GM12878 (cell line): ENCODE measurements around the gene MITF. TPM values are rescaled to one million over a fixed set of nuclear protein-coding genes. Genes with fewer than 3 reads are reported as not detected.

Source experiments
- ATAC-seq: fragments of 200-7000 bp; cut with Tn5 transposase; 3 replicates; pipeline ENCODE4 v1.9.1; 2020; ENCODE audit warnings: mild to moderate bottlenecking, moderate library complexity
- BruUV-seq: library from RNA; stranded (reverse); fragments of 400-500 nt; replicated peaks from 2 replicates; lab custom pipeline; 2021; lab: Mats Ljungman, UMichigan
- CTCF ChIA-PET: fragments of 300-600 bp; sonication (Branson Sonifier 250); formaldehyde crosslinking; extraction: SDS; loops from one replicate; lab custom pipeline; 2021; ENCODE audit warnings: inconsistent platforms; lab: Yijun Ruan, JAX
- POLR2A ChIA-PET: fragments of 350-600 bp; formaldehyde crosslinking; extraction: SDS; loops from one replicate; lab custom pipeline; 2021; ENCODE audit warnings: inconsistent platforms; lab: Charles Lee
- RAD21 ChIA-PET: fragments of 300-600 bp; sonication (Branson Sonifier 250); formaldehyde crosslinking; loops from one replicate; lab custom pipeline; 2023; ENCODE audit warnings: antibody characterized with exemption; ENCODE audit not compliant: unreplicated experiment; lab: Charles Lee
- SMC1A ChIA-PET: fragments of 300-600 bp; sonication (Branson Sonifier 250); formaldehyde crosslinking; loops from one replicate; lab custom pipeline; 2023; ENCODE audit not compliant: unreplicated experiment, uncharacterized antibody; lab: Charles Lee
- DNase-seq: peaks from one replicate; pipeline ENCODE4 v3.0.0-alpha.2; 2011; ENCODE audit warnings: low read depth, low spot score
- FAIRE-seq: peaks from 3 replicates; lab custom pipeline; 2011; peaks lifted over from hg19 to GRCh38; lab: Jason Lieb, UNC
- H2AFZ ChIP-seq: 2 replicates; pipeline ENCODE4 v1.6.0; 2011; ENCODE audit warnings: low read depth, low read length, control low read depth; ENCODE audit not compliant: control insufficient read depth
- H3K27ac ChIP-seq: 2 replicates; pipeline ENCODE4 v1.5.1; 2011; ENCODE audit warnings: control low read depth; ENCODE audit not compliant: control insufficient read depth, insufficient read depth
- H3K27me3 ChIP-seq, 2 experiments: replicated peaks in 1 of 2; 2 replicates each; pipeline versions ENCODE4 v1.6.0 to v1.6.1; 2011; ENCODE audit warnings: low read length in 1 of 2; ENCODE audit not compliant: control insufficient read depth in 2 of 2, insufficient read depth in 2 of 2
- H3K36me3 ChIP-seq, 2 experiments: 2 replicates each; pipeline ENCODE4 v1.5.1; 2011; ENCODE audit warnings: low read length in 1 of 2; ENCODE audit not compliant: control insufficient read depth in 2 of 2, insufficient read depth in 2 of 2
- H3K4me1 ChIP-seq: 2 replicates; pipeline ENCODE4 v1.6.1; 2011; ENCODE audit warnings: mild to moderate bottlenecking, low read length, moderate library complexity, mixed read lengths; ENCODE audit not compliant: control insufficient read depth, insufficient read depth
- H3K4me2 ChIP-seq: 2 replicates; pipeline ENCODE4 v1.6.0; 2011; ENCODE audit warnings: control low read depth; ENCODE audit not compliant: control insufficient read depth, insufficient read depth
- H3K4me3 ChIP-seq: fragments of 200-600 bp; sonication (generic); 2 replicates; pipeline ENCODE4 v1.5.1; 2016
- H3K79me2 ChIP-seq: 2 replicates; pipeline ENCODE4 v1.6.0; 2011; ENCODE audit warnings: low read length; ENCODE audit not compliant: control insufficient read depth, insufficient read depth
- H3K9ac ChIP-seq: 2 replicates; pipeline ENCODE4 v1.8.0; 2011; ENCODE audit warnings: low read length, control low read depth, mixed read lengths; ENCODE audit not compliant: control insufficient read depth, insufficient read depth
- H3K9me3 ChIP-seq: replicated peaks from 3 replicates; pipeline ENCODE4 v1.5.1; 2011; ENCODE audit warnings: mild to moderate bottlenecking, low read length; ENCODE audit not compliant: control insufficient read depth, insufficient read depth
- H4K20me1 ChIP-seq: 2 replicates; pipeline ENCODE4 v1.6.0; 2011; ENCODE audit not compliant: control insufficient read depth, insufficient read depth
- CEBPB ChIP-seq, 2 experiments: fragments of 150-350 bp in 1 of 2; IDR thresholded peaks; 2 replicates each; pipeline ENCODE4 v1.6.1; 2012 to 2014; ENCODE audit warnings: low read depth in 2 of 2, low read length in 2 of 2, borderline replicate concordance in 1 of 2, inconsistent platforms in 1 of 2
- E2F4 ChIP-seq: IDR thresholded peaks from 2 replicates; pipeline ENCODE4 v1.6.1; 2012; ENCODE audit warnings: low read depth, low read length, improper control_type of control experiment
- E4F1 ChIP-seq: fragments of 450-650 bp; IDR thresholded peaks from 2 replicates; pipeline ENCODE4 v1.6.1; 2018; ENCODE audit warnings: borderline replicate concordance, mild to moderate bottlenecking; ENCODE audit not compliant: partially characterized antibody
- HCFC1 ChIP-seq: fragments of 150-350 bp; IDR thresholded peaks from 2 replicates; pipeline ENCODE4 v1.6.1; 2014; ENCODE audit warnings: low read length
- MLLT1 ChIP-seq: fragments of 450-650 bp; IDR thresholded peaks from 2 replicates; pipeline ENCODE4 v1.6.1; 2016; ENCODE audit warnings: mild to moderate bottlenecking
- NFIC ChIP-seq: IDR thresholded peaks from 2 replicates; pipeline ENCODE4 v1.6.1; 2012; ENCODE audit warnings: low read depth, mild to moderate bottlenecking, inconsistent platforms, low read length, moderate library complexity
- SIX5 ChIP-seq: IDR thresholded peaks from 2 replicates; pipeline ENCODE4 v1.6.1; 2011; ENCODE audit warnings: mild to moderate bottlenecking, low read depth, low read length, moderate library complexity; ENCODE audit not compliant: severe bottlenecking
- ZBTB4 ChIP-seq: fragments of 450-650 bp; formaldehyde crosslinking; IDR thresholded peaks from 2 replicates; pipeline ENCODE4 v1.4.0; 2022; ENCODE audit warnings: mild to moderate bottlenecking, moderate library complexity
- in situ Hi-C: fragments of 300-500 bp; cut with MboI; formaldehyde crosslinking; loops from 9 replicates; pipeline ENCODE4 v1.14.3; 2018; ENCODE audit warnings: mixed read lengths
- intact Hi-C: fragments of 100-400 bp; cut with micrococcal nuclease; formaldehyde crosslinking; loops from one replicate; pipeline ENCODE4 v1.14.2; 2022; ENCODE audit not compliant: unreplicated experiment
- polyA plus RNA-seq, 11 experiments: library from polyadenylated mRNA; depleted of rRNA in 4 of 11; unstranded in 6 of 11; stranded (reverse) in 5 of 11; fragments of >200 nt; fragmentation: Nextera tagmentation in 4 of 11; fragmentation: Illumina TruSeq in 1 of 11; extraction: Ambion mirVana in 4 of 11; extraction: Trizol in 1 of 11; gene quantifications; 1 replicate in 1 of 11; 2 replicates in 10 of 11; pipeline versions ENCODE4 v1.2.1 to v1.2.3, GENCODE V29; 2011 to 2016; ENCODE audit warnings: inconsistent platforms in 2 of 11, missing spikeins in 2 of 11, low read depth in 1 of 11
- total RNA-seq, 4 experiments: library from RNA; depleted of rRNA in 3 of 4; stranded (reverse); fragments of >200 nt in 3 of 4; fragmentation: Illumina TruSeq in 1 of 4; extraction: Trizol in 1 of 4; gene quantifications; 2 replicates each; pipeline versions ENCODE4 v1.2.1 to v1.2.3, GENCODE V29; 2013 to 2021

The MITF gene
- total and polyA plus RNA-seq, 10 of the 15 experiments (the other 5 are each of a cell fraction or from before 2014, with no cell fraction given) = under 0.01 to 0.90 (median 0.06) TPM; not detected in 3

GRCh38 chr3:69914395-69914794, 175.1 kb downstream of the MITF start (continued):
- TF ChIP-seq ZBTB4 (no peak), MLLT1 (no peak), SIX5 (no peak)

- no peaks in the 10 kb centered on the region for H3K36me3 ChIP-seq
- no peak overlapping the region for H2AFZ ChIP-seq
- no peaks in the 10 kb centered on the region for H3K9me3 ChIP-seq
- FAIRE-seq (no peak), ATAC-seq (no peak), DNase-seq (no peak)
- intact Hi-C loops (loop anchor here (2.0 kb wide), 1 partner anchor 71 kb away; no protein-coding TSS in a partner anchor), in situ Hi-C loops (no loop called here)
- SMC1A ChIA-PET = interaction anchor here (1.2 kb wide), 1 partner anchor 9 kb away, joined by 3 read pairs; no protein-coding TSS in a partner anchor
- H3K27ac ChIP-seq = no peak overlapping the region
- H3K4me2 ChIP-seq = no peak overlapping the region
- BruUV-seq = no TSS peak
- H3K4me3 ChIP-seq = no peak overlapping the region
- POLR2A ChIA-PET = no interaction called here
- no peak overlapping the region for H3K9ac ChIP-seq
- CTCF ChIA-PET = interaction anchor here (0.9 kb wide), 1 partner anchor 18 kb away, joined by 3 read pairs; no protein-coding TSS in a partner anchor
- no peaks in the 10 kb centered on the region for H3K79me2 ChIP-seq
- RAD21 ChIA-PET = no interaction called here
- no peaks in the 10 kb centered on the region for H3K4me1 ChIP-seq
- H3K27me3 ChIP-seq = no peaks in the 10 kb centered on the region; a peak in 1 of 4 replicates
- H4K20me1 ChIP-seq = no peaks in the 10 kb centered on the region
- TF ChIP-seq E2F4 (no peak), NFIC (no peak), HCFC1 (no peak), E4F1 (no peak), CEBPB (IDR thresholded peaks at IDR 0.05; ENCODE audit: borderline replicate concordance in 1 of 2, low read depth in 2 of 2, low read length in 2 of 2) (no peak)
Measured at GRCh38 chr3:69915726-69916125, 176.5 kb downstream of the MITF start.
